C4-2B (cell line): Measurements from ENCODE around the gene STARD4.

Experiments used
- ZFX ChIP-seq: fragments of 450-650 bp; IDR thresholded peaks from 2 replicates; pipeline ENCODE4 v1.6.1; 2017
- TF ChIP-seq, protein P1 (sequence below): fragments of 450-650 bp; conservative IDR thresholded peaks from 2 replicates; pipeline ENCODE4 v1.5.1; 2017; ENCODE audit warnings: mild to moderate bottlenecking

DNA sequence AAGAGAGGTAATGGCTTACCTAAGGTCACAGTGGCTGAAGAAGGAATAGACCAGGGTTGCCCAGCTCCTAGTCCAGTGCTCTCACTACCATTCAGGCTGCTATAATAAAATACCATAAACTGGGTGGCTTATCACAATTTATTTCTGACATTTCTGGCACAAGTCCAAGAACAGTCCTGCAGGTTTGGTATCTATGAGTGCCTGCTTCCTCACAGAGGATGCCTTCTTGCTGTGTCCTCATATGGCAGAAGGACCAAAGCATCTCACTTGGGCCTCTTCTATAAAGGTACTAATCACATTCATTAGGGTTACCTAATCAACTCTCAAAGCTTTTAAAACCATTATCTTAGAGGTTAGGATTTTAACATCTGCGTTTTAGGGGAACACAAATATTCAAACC is 17.2 kb downstream of the STARD4 start:
- TF ChIP-seq, protein P1, sequence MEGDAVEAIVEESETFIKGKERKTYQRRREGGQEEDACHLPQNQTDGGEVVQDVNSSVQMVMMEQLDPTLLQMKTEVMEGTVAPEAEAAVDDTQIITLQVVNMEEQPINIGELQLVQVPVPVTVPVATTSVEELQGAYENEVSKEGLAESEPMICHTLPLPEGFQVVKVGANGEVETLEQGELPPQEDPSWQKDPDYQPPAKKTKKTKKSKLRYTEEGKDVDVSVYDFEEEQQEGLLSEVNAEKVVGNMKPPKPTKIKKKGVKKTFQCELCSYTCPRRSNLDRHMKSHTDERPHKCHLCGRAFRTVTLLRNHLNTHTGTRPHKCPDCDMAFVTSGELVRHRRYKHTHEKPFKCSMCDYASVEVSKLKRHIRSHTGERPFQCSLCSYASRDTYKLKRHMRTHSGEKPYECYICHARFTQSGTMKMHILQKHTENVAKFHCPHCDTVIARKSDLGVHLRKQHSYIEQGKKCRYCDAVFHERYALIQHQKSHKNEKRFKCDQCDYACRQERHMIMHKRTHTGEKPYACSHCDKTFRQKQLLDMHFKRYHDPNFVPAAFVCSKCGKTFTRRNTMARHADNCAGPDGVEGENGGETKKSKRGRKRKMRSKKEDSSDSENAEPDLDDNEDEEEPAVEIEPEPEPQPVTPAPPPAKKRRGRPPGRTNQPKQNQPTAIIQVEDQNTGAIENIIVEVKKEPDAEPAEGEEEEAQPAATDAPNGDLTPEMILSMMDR, result no peak
- no peak for TF ChIP-seq ZFX
